Measurements from ENCODE around the gene SPRN. TPM values are rescaled to one million over a fixed set of nuclear protein-coding genes. Genes with fewer than 3 reads are reported as not detected.

SPRN gene
- total RNA-seq, 1 donor from 2014 or later: 4.0 TPM

DNA sequence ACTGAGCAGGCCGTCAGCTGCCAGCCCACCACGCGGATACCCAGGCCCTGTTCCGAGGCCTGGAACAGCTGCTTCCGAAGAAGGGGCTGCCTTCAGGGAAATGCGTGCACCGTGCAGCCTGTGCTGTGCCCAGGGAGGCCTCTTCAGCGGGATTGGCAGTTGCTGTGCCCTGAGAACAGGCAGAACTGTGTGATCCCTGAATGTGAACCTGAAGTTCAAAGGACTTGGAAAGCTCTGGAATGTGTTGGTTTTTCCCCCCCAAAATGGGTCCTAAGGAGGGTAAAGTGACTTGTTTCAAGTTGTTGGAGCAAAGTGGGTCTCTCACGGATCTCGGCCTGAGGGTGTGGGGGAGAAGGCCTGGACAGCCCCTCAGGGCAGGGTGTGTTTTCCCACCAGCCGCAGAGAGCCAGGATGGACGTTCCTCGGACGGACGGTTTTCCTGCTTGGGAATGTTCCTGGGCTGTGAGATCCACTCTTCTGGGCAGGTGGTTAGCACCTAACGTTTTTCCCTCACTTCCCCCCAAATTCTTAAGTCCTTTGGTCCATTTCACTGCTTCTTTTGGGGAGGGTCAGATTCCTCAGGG lies 2.1 kb downstream of the SPRN start:
- Mint-ChIP-seq H3K9me3 (ENCODE audit: unreplicated experiment) (peaks cover 3% of the 10 kb centered on the region), H3K4me3 (ENCODE audit: unreplicated experiment) (no peak overlapping the region), H3K36me3 (ENCODE audit: low read depth, unreplicated experiment) (peaks cover 12% of the 10 kb centered on the region), H3K4me1 (ENCODE audit: low read depth, unreplicated experiment) (no peaks in the 10 kb centered on the region), H3K27ac (ENCODE audit: unreplicated experiment) (peak overlapping the region; percentile 18), H3K27me3 (ENCODE audit: low read depth, unreplicated experiment) (peaks cover 2% of the 10 kb centered on the region)
- H3K27me3 ChIP-seq (ENCODE audit: insufficient read depth, low read length): no peaks in the 10 kb centered on the region
- no peaks in the 10 kb centered on the region for H3K9me3 ChIP-seq (ENCODE audit: insufficient read depth, low read depth, low read length)
- DNase-seq (ENCODE audit: low read depth) (no peak), FAIRE-seq (no peak)
- H2AFZ ChIP-seq (ENCODE audit: low read depth, low read length): no peak overlapping the region
- peaks cover 43% of the 10 kb centered on the region for H4K20me1 ChIP-seq (ENCODE audit: insufficient read depth, low read length)
- no peak overlapping the region for H3K27ac ChIP-seq (ENCODE audit: low read depth, low read length)
- no peak overlapping the region for H3K4me3 ChIP-seq (ENCODE audit: insufficient read depth, low read depth, low read length)
- TF ChIP-seq EZH2 (IDR thresholded peaks at IDR 0.05; ENCODE audit: insufficient read depth, low read length): no peak
- TF ChIP-seq, protein P1, sequence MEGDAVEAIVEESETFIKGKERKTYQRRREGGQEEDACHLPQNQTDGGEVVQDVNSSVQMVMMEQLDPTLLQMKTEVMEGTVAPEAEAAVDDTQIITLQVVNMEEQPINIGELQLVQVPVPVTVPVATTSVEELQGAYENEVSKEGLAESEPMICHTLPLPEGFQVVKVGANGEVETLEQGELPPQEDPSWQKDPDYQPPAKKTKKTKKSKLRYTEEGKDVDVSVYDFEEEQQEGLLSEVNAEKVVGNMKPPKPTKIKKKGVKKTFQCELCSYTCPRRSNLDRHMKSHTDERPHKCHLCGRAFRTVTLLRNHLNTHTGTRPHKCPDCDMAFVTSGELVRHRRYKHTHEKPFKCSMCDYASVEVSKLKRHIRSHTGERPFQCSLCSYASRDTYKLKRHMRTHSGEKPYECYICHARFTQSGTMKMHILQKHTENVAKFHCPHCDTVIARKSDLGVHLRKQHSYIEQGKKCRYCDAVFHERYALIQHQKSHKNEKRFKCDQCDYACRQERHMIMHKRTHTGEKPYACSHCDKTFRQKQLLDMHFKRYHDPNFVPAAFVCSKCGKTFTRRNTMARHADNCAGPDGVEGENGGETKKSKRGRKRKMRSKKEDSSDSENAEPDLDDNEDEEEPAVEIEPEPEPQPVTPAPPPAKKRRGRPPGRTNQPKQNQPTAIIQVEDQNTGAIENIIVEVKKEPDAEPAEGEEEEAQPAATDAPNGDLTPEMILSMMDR (IDR thresholded peaks at IDR 0.05; ENCODE audit: insufficient read depth, low read depth, low read length): no peak
- H3K4me1 ChIP-seq (ENCODE audit: insufficient read depth, low read length): no peaks in the 10 kb centered on the region
- no peaks in the 10 kb centered on the region for H3K36me3 ChIP-seq (ENCODE audit: insufficient read depth, low read length)
- H3K9ac ChIP-seq (ENCODE audit: low read length): no peak overlapping the region
- no peaks in the 10 kb centered on the region for H3K79me2 ChIP-seq (ENCODE audit: insufficient read depth, low read length)
- H3K4me2 ChIP-seq (ENCODE audit: low read length): no peak overlapping the region

DNA sequence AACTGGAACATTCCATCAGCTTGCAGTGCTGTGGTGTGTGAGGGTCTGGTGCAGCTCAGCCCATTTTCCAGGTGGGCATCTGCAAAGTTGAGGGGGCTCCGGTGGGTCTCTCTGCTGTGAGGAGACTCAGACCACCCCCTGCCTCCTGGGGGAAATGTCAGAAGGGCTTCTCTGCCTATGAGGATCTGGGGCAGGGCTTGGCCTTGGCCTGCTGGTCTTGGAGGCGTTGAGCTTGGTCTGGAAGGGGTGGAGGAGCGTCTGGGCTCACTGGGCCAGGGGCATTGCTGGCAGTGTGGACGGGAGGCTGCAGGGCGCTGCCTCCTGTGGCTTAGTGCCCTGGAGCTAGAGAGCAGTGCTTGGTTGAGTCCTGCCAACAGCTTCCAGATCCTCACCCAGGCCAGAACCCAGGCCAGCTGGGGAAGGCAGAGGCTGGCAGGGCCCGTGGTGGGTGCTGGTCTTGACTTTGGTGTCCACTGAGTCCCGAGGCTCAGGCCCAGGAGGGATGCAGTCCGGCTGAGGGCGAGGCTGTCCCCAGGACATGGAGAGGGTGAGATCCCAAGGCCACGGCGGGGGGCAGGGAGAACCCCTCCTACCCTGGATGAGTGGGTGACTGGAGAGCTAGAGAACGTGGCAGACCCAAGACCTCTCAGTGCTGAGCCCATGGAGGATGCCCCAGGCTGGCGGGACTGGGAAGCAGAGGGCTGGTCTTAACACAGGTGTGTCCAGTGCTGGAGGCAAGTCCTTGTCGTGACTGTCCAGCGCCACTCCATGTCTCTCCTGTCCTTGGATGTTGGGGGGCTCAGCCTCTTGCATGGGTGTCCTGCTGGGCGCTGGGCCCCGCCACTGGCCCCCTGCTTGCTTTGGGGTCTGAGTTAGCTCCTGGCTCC lies 2.8 kb downstream of the SPRN start:
- no peak overlapping the region for H3K4me3 Mint-ChIP-seq (ENCODE audit: unreplicated experiment)
- Histone ChIP-seq H2AFZ (ENCODE audit: low read depth, low read length) (no peak overlapping the region), H3K79me2 (ENCODE audit: insufficient read depth, low read length) (no peaks in the 10 kb centered on the region), H3K4me2 (ENCODE audit: low read length) (no peak overlapping the region), H3K36me3 (ENCODE audit: insufficient read depth, low read length) (no peaks in the 10 kb centered on the region), H3K4me3 (ENCODE audit: insufficient read depth, low read depth, low read length) (no peak overlapping the region), H3K9me3 (ENCODE audit: insufficient read depth, low read depth, low read length) (no peaks in the 10 kb centered on the region), H3K27ac (ENCODE audit: low read depth, low read length) (no peak overlapping the region), H3K27me3 (ENCODE audit: insufficient read depth, low read length) (no peaks in the 10 kb centered on the region), H3K4me1 (ENCODE audit: insufficient read depth, low read length) (no peaks in the 10 kb centered on the region), H3K9ac (ENCODE audit: low read length) (no peak overlapping the region), H4K20me1 (ENCODE audit: insufficient read depth, low read length) (peaks cover 43% of the 10 kb centered on the region)
- H3K9me3 Mint-ChIP-seq (ENCODE audit: unreplicated experiment): peaks cover 3% of the 10 kb centered on the region
- DNase-seq (ENCODE audit: low read depth): no peak
- H3K36me3 Mint-ChIP-seq (ENCODE audit: low read depth, unreplicated experiment): peaks cover 12% of the 10 kb centered on the region
- H3K4me1 Mint-ChIP-seq (ENCODE audit: low read depth, unreplicated experiment): no peaks in the 10 kb centered on the region
- no peak for FAIRE-seq
- H3K27ac Mint-ChIP-seq (ENCODE audit: unreplicated experiment): no peak overlapping the region
- peaks cover 1% of the 10 kb centered on the region for H3K27me3 Mint-ChIP-seq (ENCODE audit: low read depth, unreplicated experiment)
- TF ChIP-seq, protein P1 (IDR thresholded peaks at IDR 0.05; ENCODE audit: insufficient read depth, low read depth, low read length): no peak
- no peak for TF ChIP-seq EZH2 (IDR thresholded peaks at IDR 0.05; ENCODE audit: insufficient read depth, low read length)

All from astrocyte (in vitro differentiated cells and primary cell).